ENCODE measurements around the gene MRGPRD.

MRGPRD gene

DNA sequence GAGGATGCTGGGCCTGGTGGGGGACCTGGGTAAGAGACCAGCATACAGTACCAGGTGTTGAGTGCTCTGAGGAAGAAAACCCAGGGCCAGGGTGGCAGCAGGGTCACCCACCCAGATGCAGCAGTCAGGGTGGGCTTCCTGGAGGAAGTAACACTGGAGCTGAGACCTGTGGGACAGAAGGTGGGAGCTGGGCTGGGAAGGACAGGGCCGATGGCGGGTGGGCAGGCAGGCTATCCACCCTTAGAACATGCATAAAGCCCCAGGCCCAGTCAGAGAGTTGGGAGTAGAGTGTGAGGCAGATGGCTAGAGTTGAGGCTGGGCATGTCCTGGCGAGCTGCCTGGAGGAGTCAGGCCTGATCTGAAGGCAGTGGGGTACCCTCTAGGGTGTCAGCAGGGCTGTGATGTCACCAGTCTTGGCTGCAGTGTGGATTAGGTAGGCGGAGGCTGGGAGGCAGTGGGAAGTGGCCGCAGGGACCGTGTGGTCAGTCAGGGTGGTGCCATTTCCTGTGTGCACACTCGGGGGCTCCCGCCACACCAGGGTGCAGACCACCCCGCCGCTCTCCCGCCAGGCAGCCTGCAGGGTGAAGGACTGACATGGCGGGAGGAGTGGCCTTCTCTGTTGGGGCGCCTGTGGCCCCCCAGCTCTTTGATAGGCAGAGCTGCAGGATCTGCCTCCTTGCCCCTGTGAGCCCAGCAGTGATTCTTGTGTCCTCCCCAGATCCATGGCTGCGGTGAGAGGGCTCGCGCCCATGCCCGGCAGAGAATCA lies 41.8 kb downstream of the MRGPRD start:
- no peak overlapping the region for H3K9ac ChIP-seq (ENCODE audit: low read length)
- H3K9me3 ChIP-seq (replicated peaks; ENCODE audit: insufficient read depth, low read length): no peaks in the 10 kb centered on the region
- H3K27ac ChIP-seq (ENCODE audit: low read length): no peak overlapping the region
- no peaks in the 10 kb centered on the region for H3K4me1 ChIP-seq (ENCODE audit: low read length)
- 0 out of 2 replicates have a peak, but pooled peaks cover 4% of the 10 kb centered on the region for H3K36me3 ChIP-seq (replicated peaks; ENCODE audit: insufficient read depth, low read length)
- H4K20me1 ChIP-seq (ENCODE audit: insufficient read depth, low read length): no peaks in the 10 kb centered on the region
- no peaks in the 10 kb centered on the region for H3K27me3 ChIP-seq (replicated peaks; ENCODE audit: insufficient read depth, low read length)
- H3F3A ChIP-seq (ENCODE audit: insufficient read depth, low read length): no peaks in the 10 kb centered on the region
- TF ChIP-seq CTCF (IDR thresholded peaks at IDR 0.05; ENCODE audit: low read length): no peak
- TF ChIP-seq EZH2phosphoT487 (IDR thresholded peaks at IDR 0.05; ENCODE audit: low read length): no peak
- no peak for TF ChIP-seq EZH2 (optimal IDR thresholded peaks at IDR 0.05; ENCODE audit: low read depth, low read length)
- H3K9me2 ChIP-seq (replicated peaks; ENCODE audit: insufficient read depth, low read length): no peaks in the 10 kb centered on the region
- no peak overlapping the region for H3K4me3 ChIP-seq (ENCODE audit: low read length)
- no peak for DNase-seq
- no peak overlapping the region for H3K4me2 ChIP-seq (ENCODE audit: low read depth, low read length)
- no peaks in the 10 kb centered on the region for H3K79me2 ChIP-seq (ENCODE audit: low read length)
- no peak overlapping the region for H2AFZ ChIP-seq (ENCODE audit: low read length)

DNA sequence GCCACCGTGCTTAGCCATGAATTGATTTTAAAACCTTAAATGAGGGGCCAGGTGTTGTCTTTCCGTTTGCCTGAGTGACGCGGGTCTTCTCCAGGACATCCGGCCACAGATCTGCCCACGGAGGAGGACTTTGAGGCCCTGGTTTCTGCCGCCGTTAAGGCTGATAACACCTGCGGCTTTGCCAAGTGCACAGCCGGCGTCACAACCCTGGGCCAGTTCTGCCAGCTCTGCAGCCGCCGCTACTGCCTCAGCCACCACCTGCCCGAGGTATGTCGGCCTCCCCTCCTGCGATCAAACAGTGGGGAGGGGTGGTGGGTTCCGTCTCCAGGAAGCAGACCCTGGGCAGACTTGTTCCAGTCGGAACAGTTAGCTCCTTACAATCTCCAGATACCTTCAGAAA lies 42.7 kb downstream of the MRGPRD start:
- H2AFZ ChIP-seq (ENCODE audit: low read length): no peak overlapping the region
- DNase-seq: no peak
- H3K36me3 ChIP-seq (replicated peaks; ENCODE audit: insufficient read depth, low read length): 0 out of 2 replicates have a peak, but pooled peaks cover 4% of the 10 kb centered on the region
- TF ChIP-seq EZH2 (optimal IDR thresholded peaks at IDR 0.05; ENCODE audit: low read depth, low read length) (no peak), EZH2phosphoT487 (IDR thresholded peaks at IDR 0.05; ENCODE audit: low read length) (no peak), CTCF (IDR thresholded peaks at IDR 0.05; ENCODE audit: low read length) (no peak)
- H3K4me1 ChIP-seq (ENCODE audit: low read length): no peaks in the 10 kb centered on the region
- H3K27me3 ChIP-seq (replicated peaks; ENCODE audit: insufficient read depth, low read length): no peaks in the 10 kb centered on the region
- no peaks in the 10 kb centered on the region for H3K9me3 ChIP-seq (replicated peaks; ENCODE audit: insufficient read depth, low read length)
- H3K79me2 ChIP-seq (ENCODE audit: low read length): no peaks in the 10 kb centered on the region
- no peak overlapping the region for H3K27ac ChIP-seq (ENCODE audit: low read length)
- no peaks in the 10 kb centered on the region for H4K20me1 ChIP-seq (ENCODE audit: insufficient read depth, low read length)
- no peaks in the 10 kb centered on the region for H3F3A ChIP-seq (ENCODE audit: insufficient read depth, low read length)
- H3K9me2 ChIP-seq (replicated peaks; ENCODE audit: insufficient read depth, low read length): no peaks in the 10 kb centered on the region
- H3K4me2 ChIP-seq (ENCODE audit: low read depth, low read length): no peak overlapping the region
- no peak overlapping the region for H3K4me3 ChIP-seq (ENCODE audit: low read length)
- no peak overlapping the region for H3K9ac ChIP-seq (ENCODE audit: low read length)

GRCh38 chr11:68936676-68937620 lies 43.8 kb downstream of the MRGPRD start:
- Histone ChIP-seq H3K4me3 (ENCODE audit: low read length) (no peak overlapping the region), H3K27me3 (replicated peaks; ENCODE audit: insufficient read depth, low read length) (no peaks in the 10 kb centered on the region), H3K79me2 (ENCODE audit: low read length) (no peaks in the 10 kb centered on the region), H3K4me2 (ENCODE audit: low read depth, low read length) (no peak overlapping the region), H3K36me3 (replicated peaks; ENCODE audit: insufficient read depth, low read length) (0 out of 2 replicates have a peak, but pooled peaks cover 4% of the 10 kb centered on the region), H3K9ac (ENCODE audit: low read length) (no peak overlapping the region), H3F3A (ENCODE audit: insufficient read depth, low read length) (no peaks in the 10 kb centered on the region), H3K9me2 (replicated peaks; ENCODE audit: insufficient read depth, low read length) (no peaks in the 10 kb centered on the region), H3K4me1 (ENCODE audit: low read length) (no peaks in the 10 kb centered on the region), H2AFZ (ENCODE audit: low read length) (no peak overlapping the region), H3K27ac (ENCODE audit: low read length) (no peak overlapping the region), H3K9me3 (replicated peaks; ENCODE audit: insufficient read depth, low read length) (no peaks in the 10 kb centered on the region), H4K20me1 (ENCODE audit: insufficient read depth, low read length) (no peaks in the 10 kb centered on the region)
- DNase-seq: no peak
- TF ChIP-seq CTCF (IDR thresholded peaks at IDR 0.05; ENCODE audit: low read length) (no peak), EZH2 (optimal IDR thresholded peaks at IDR 0.05; ENCODE audit: low read depth, low read length) (no peak), EZH2phosphoT487 (IDR thresholded peaks at IDR 0.05; ENCODE audit: low read length) (no peak)
